NCI-H226 (cell line): ENCODE results near the gene RALGPS2.
"Not testable (repeated sequence)": the region's sequence is repeated elsewhere in the genome, so short reads cannot be mapped to it uniquely, and the experiment has no call there.

Experiments used
- DNase-seq: peaks from one replicate; pipeline ENCODE4 v3.0.0-alpha.2; 2015

The RALGPS2 gene

GRCh38 chr1:178725466-178726086 is 532 bp downstream of the RALGPS2 start:
- DNase-seq: peak; percentile 48

DNA sequence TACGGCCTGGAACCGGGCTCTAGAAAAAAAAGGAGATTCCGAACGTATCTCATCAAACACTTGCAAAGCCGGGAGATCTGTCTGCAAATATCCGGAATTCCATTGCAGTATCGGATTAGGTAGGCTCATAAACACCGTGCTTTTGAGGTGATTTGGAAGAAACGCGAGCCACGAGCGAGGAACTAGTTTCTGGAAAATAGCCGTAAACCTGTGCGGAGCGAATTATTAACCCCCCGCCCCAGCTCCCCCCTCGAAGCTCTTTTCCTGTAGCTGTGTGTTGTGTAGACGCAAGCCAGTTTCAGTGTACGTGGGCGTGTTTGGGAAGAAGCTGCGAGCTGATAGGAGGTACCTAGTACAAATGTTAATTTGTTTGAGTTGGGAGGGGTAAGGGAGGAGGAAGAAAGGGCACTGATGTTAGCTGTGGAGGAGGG is 1.1 kb downstream of the RALGPS2 start:
- peak; percentile 89 for DNase-seq

- no peak for DNase-seq
These were observed 1.5 kb downstream of the RALGPS2 start for GRCh38 chr1:178726545-178726944.

DNA sequence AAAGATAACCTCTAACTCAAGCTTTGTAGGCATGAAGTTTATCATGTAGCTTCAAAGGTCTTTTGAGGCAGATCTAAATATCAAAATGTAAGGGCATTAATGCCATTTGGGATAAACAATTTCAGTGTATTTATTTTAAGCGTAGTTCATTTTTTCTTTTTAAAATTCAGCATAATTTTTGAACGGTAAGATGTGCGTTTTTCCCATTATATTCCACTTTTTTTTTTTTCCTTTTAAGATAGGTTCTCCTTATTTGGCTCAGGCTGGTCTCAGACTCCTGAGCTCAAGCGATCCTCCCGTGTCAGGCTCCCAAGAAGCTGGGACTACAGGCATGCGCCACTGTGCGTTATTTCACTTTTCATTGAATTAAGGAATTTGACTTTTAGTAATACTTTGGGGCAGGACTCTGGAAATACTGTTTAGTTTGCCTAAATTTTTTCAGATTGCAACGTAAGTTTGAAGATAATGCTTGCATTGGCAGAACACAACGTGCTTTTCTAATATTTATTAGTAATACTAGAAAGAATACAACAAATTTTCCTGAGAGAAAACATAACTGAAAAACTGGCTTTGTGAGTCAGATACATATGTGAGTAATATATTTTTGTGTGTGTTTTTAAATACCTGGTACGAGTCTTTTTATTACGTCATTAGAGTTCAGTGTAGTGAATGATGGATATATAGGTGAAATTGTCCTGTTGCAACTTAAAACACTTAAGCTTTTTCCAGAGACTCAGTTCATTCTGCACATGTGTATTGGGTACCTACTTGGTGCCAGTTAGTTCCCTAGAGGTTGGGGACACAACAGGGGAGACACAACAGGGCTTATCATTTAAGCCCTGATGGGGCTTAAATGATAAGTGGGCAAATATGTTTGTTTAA is 2.2 kb downstream of the RALGPS2 start:
- no peak for DNase-seq

GRCh38 chr1:178733972-178734371 is 8.9 kb downstream of the RALGPS2 start:
- no peak for DNase-seq

DNA sequence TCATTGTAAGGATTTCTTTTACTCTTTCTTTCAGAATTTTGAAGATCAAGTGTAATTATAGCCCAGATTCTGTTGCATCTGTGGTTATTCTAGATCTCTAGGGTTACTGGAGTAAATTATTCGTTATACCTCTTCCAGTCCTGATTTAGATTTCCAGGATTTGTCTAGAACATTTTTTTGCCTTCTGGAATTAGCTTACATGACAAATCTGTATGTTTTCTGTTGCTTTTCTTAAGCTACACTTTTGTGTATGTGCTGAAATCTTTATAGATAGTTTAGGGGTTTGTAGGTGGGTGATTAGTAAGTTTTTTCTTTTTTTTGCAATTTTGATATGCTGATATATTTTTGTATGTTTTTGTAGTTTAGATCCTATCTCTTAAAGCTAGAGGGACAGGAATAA is 13.7 kb downstream of the RALGPS2 start:
- DNase-seq: no peak

- DNase-seq: no peak
These were observed 14.4 kb downstream of the RALGPS2 start for GRCh38 chr1:178739285-178740045.

GRCh38 chr1:178740491-178740890 is 15.4 kb downstream of the RALGPS2 start:
- DNase-seq: no peak

- no peak for DNase-seq
These were observed 15.9 kb downstream of the RALGPS2 start for GRCh38 chr1:178740924-178741323.

DNA sequence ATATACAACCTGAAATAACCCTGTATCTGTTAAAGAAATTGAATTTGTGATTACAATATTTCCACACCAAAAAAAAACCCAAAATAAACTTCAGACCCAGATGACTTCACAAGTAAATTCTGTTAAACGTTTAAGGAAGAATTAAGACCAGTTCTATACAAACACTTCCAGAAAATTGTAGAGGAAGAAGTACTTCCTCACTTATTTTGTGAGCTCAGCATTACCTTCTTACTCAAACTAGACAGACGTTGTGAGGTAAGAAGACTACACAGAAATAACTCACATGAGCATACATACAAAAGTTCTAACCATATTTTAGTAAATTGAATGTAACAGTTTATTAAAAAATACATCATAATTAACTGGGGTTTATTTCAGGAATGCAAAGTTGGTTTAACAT is 18.8 kb downstream of the RALGPS2 start:
- no peak for DNase-seq

- no peak for DNase-seq
These were observed 20.2 kb downstream of the RALGPS2 start for GRCh38 chr1:178745260-178745659.

GRCh38 chr1:178746345-178746744 is 21.3 kb downstream of the RALGPS2 start:
- no peak for DNase-seq

- DNase-seq: not testable (repeated sequence)
These were observed 22.3 kb downstream of the RALGPS2 start for GRCh38 chr1:178747361-178747760.

GRCh38 chr1:178749581-178750166 is 24.6 kb downstream of the RALGPS2 start:
- no peak for DNase-seq

- no peak for DNase-seq
These were observed 26.0 kb downstream of the RALGPS2 start for GRCh38 chr1:178751046-178751445.

DNA sequence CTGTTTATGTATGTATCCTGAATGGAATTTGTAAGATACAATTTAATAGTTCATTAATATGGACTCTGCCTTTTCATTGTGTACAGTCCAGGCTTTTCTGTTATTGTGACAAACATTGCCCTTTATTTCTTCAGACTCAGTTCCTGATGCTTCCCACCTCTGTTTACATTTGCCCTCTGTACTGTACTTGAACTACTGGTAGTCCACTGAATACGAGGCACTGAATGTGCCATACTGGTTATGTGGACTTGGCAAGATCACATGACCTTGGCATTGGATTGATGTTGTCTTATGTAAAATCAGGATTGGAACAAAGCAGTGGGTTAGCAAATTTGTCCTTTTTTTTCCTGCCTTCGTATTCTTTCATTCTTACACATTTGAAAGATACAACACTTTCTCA is 27.8 kb downstream of the RALGPS2 start:
- DNase-seq: no peak

DNA sequence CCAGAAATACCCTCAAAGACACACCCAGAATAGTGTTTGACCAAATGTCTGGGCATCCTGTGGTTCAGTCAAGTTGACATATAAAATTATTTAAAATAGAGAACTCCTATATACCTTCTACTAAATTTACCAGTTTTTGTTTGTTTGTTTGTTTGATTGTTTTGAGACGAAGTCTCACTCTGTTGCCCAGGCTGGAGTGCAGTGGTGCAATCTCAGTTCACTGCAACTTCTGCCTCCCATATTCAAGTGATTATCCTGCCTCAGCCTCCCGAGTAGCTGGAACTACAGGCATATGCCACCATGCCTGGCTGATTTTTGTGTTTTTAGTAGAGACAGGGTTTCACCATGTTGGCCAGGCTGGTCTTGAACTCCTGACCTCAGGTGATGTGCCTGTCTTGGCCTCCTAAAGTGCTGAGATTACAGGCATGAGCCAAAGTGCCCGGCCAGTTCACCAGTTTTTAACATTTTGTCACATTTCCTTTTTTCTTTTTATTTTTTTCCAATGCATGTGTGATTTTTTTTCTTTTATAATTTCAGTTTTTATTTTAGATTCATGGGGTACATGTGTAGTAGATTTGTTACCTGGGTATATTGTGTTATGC is 29.7 kb downstream of the RALGPS2 start:
- DNase-seq: not testable (repeated sequence)

GRCh38 chr1:178768423-178768822 is 43.4 kb downstream of the RALGPS2 start:
- no peak for DNase-seq

- DNase-seq: no peak
These were observed 47.9 kb downstream of the RALGPS2 start for GRCh38 chr1:178772952-178773351.

- DNase-seq: no peak
These were observed 49.2 kb downstream of the RALGPS2 start for GRCh38 chr1:178774263-178774662.

- DNase-seq: no peak
These were observed 51.5 kb downstream of the RALGPS2 start for GRCh38 chr1:178776553-178776952.

DNA sequence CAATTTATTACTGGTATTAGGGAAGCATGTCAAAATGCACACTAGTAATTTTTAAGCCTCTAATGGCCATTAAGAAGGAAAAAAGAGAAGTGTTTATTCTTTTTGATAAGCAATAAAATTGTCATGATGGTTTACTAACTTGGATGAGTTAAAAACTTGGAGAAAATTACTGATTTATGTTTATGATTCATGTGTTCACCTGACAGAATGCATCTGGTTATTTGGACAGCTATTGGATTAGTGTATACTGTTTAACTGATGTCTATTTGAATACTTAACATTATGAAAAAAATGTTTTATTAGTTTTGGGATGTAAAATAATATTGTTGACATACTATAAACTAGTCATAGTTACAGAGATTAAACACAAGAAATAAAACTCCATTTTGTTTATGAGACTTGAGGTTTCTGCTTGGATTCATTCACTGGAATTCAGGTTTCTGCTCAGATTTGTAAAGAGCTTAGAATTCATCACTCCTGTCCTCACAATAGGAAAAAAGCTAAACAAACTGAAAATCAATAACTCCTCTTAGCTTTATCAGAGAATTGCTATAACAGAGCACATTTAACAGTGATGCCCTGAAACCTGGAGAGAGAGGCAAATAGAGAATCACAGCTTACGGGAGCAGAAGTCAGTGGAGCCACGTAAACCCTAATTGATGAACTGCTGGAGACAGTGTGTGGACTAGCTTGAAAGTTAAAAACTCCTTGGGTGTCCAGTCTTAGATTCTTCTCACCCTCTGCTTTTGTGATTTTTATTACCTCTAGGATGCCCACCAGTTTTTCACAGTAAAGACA is 56.7 kb downstream of the RALGPS2 start:
- no peak for DNase-seq
